ENCODE results near the gene PRKAR2B. TPM values are rescaled to one million over a fixed set of nuclear protein-coding genes. Genes with fewer than 3 reads are reported as not detected.
A peak's percentile ranks its signal among the peaks of the same experiment; 100 is the strongest.

Gene PRKAR2B
- polyA plus RNA-seq, 3 donors, result 2.5 to 5.6 (median 3.5) TPM

- Histone ChIP-seq H3K9me3 (replicated peaks in 1 of 2; ENCODE audit: control insufficient read depth in 1 of 2, insufficient read depth in 1 of 2, low read length in 2 of 2) (no peaks in the 10 kb centered on the region), H3K27ac (ENCODE audit: low read depth in 1 of 2, low read length in 2 of 2) (no peak overlapping the region), H4K20me1 (ENCODE audit: insufficient read depth, low read length) (peaks cover 6% of the 10 kb centered on the region), H2AFZ (ENCODE audit: insufficient read depth, low read depth, low read length, poor library complexity, severe bottlenecking) (no peak overlapping the region), H3K79me2 (ENCODE audit: insufficient read depth, low read length) (peaks cover 10% of the 10 kb centered on the region), H3K36me3 (replicated peaks in 1 of 2; ENCODE audit: control insufficient read depth in 1 of 2, insufficient read depth in 2 of 2, low read length in 2 of 2) (peaks cover 0 to under 1% of the 10 kb centered on the region in 2 donors), H3K9ac (ENCODE audit: insufficient read depth, low read length, poor library complexity, severe bottlenecking) (no peak overlapping the region), H3K4me1 (ENCODE audit: control insufficient read depth in 1 of 2, insufficient read depth in 2 of 2, low read length in 2 of 2) (peaks cover 2 to 5% of the 10 kb centered on the region in 2 donors), H3K4me2 (replicated peaks; ENCODE audit: extremely low read depth, low read length, poor library complexity, severe bottlenecking) (no peak overlapping the region), H3K27me3 (ENCODE audit: control insufficient read depth in 2 of 2, insufficient read depth in 2 of 2, low read length in 2 of 2) (no peaks in the 10 kb centered on the region), H3K4me3 (replicated peaks in 1 of 3; ENCODE audit: low read depth in 2 of 3, low read length in 3 of 3) (no peak overlapping the region)
- intact Hi-C loops (cut with micrococcal nuclease), result loop anchor here (5.0 to 10.0 kb wide), 4 partner anchors 293 to 743 kb away; partner anchors contain the start of genes DLD (in 1 of the 2) and PIK3CG (in 1 of the 2)
- H3K4me3 Mint-ChIP-seq, result no peak overlapping the region
- no peak for DNase-seq
- peaks cover 3 to 6% of the 10 kb centered on the region in 2 donors for H3K36me3 Mint-ChIP-seq
- peaks cover 0 to 1% (median 0%) of the 10 kb centered on the region in 3 donors for H3K27me3 Mint-ChIP-seq (ENCODE audit: low read depth in 3 of 3)
- peaks cover 3% of the 10 kb centered on the region for H3K4me1 Mint-ChIP-seq
- no peak for TF ChIP-seq CTCF (IDR thresholded peaks at IDR 0.05)
- H3K9me3 Mint-ChIP-seq, result peaks cover 0 to 3% (median 0%) of the 10 kb centered on the region in 7 donors
- H3K27ac Mint-ChIP-seq, result no peak overlapping the region
- WGBS (ENCODE audit: insufficient coverage), result 86% methylated on average over 2 of the region's 3 CpGs
Observed at GRCh38 chr7:107165341-107165740, 120.8 kb downstream of the PRKAR2B start.

- WGBS (ENCODE audit: insufficient coverage), result no CpG with 5 or more reads among the region's 5 CpGs
- peak overlapping the region in 6 of 7 donors; percentile 98 to 100 (median 99) for H3K27ac Mint-ChIP-seq
- H3K27me3 ChIP-seq (ENCODE audit: control insufficient read depth in 2 of 2, insufficient read depth in 2 of 2, low read length in 2 of 2), result no peaks in the 10 kb centered on the region
- no peaks in the 10 kb centered on the region for H3K9me3 ChIP-seq (replicated peaks in 1 of 2; ENCODE audit: control insufficient read depth in 1 of 2, insufficient read depth in 1 of 2, low read length in 2 of 2)
- peaks cover 23% of the 10 kb centered on the region for H3K79me2 ChIP-seq (ENCODE audit: insufficient read depth, low read length)
- peak overlapping the region; percentile 97 for H3K4me2 ChIP-seq (replicated peaks; ENCODE audit: extremely low read depth, low read length, poor library complexity, severe bottlenecking)
- H3K4me1 ChIP-seq (ENCODE audit: control insufficient read depth in 1 of 2, insufficient read depth in 2 of 2, low read length in 2 of 2), result peaks cover 14% of the 10 kb centered on the region in 2 donors
- H3K27me3 Mint-ChIP-seq (ENCODE audit: low read depth in 3 of 3), result peaks cover 0 to 1% (median 0%) of the 10 kb centered on the region in 3 donors
- H3K9ac ChIP-seq (ENCODE audit: insufficient read depth, low read length, poor library complexity, severe bottlenecking), result peak overlapping the region; percentile 97
- no peak for DNase-seq
- H3K4me1 Mint-ChIP-seq, result peaks cover 13% of the 10 kb centered on the region
- H3K4me3 ChIP-seq (replicated peaks in 1 of 3; ENCODE audit: low read depth in 2 of 3, low read length in 3 of 3), result peak overlapping the region; percentile 52 to 94 (median 67)
- intact Hi-C loops (cut with micrococcal nuclease), result loop anchor here (5.0 to 10.0 kb wide), 4 partner anchors 295 to 745 kb away; partner anchors contain the start of genes DLD (in 1 of the 2) and PIK3CG (in 1 of the 2)
- peak overlapping the region; percentile 66 for H2AFZ ChIP-seq (ENCODE audit: insufficient read depth, low read depth, low read length, poor library complexity, severe bottlenecking)
- TF ChIP-seq CTCF (IDR thresholded peaks at IDR 0.05), result no peak
- peak overlapping the region; percentile 92 to 94 for H3K4me3 Mint-ChIP-seq
- H3K27ac ChIP-seq (ENCODE audit: low read depth in 1 of 2, low read length in 2 of 2), result peak overlapping the region in 1 of 2 donors; percentile 100
- H3K9me3 Mint-ChIP-seq, result peaks cover 0 to 3% (median 0%) of the 10 kb centered on the region in 7 donors
- H3K36me3 ChIP-seq (replicated peaks in 1 of 2; ENCODE audit: control insufficient read depth in 1 of 2, insufficient read depth in 2 of 2, low read length in 2 of 2), result peaks cover 0 to 5% of the 10 kb centered on the region in 2 donors
- H4K20me1 ChIP-seq (ENCODE audit: insufficient read depth, low read length), result peaks cover 19% of the 10 kb centered on the region
- peaks cover 8 to 11% of the 10 kb centered on the region in 2 donors for H3K36me3 Mint-ChIP-seq
Observed at GRCh38 chr7:107166736-107167426, 122.4 kb downstream of the PRKAR2B start.

Measured in CD14-positive monocyte (primary cell).